ENCODE measurements around the gene RPTOR. TPM values are rescaled to one million over a fixed set of nuclear protein-coding genes. Genes with fewer than 3 reads are reported as not detected.
A peak's percentile ranks its signal among the peaks of the same experiment; 100 is the strongest.
"Not testable (repeated sequence)": the region's sequence is repeated elsewhere in the genome, so short reads cannot be mapped to it uniquely, and the experiment has no call there.

RPTOR gene
- total RNA-seq, 1 experiment from 2014 or later, result 19.8 TPM

DNA sequence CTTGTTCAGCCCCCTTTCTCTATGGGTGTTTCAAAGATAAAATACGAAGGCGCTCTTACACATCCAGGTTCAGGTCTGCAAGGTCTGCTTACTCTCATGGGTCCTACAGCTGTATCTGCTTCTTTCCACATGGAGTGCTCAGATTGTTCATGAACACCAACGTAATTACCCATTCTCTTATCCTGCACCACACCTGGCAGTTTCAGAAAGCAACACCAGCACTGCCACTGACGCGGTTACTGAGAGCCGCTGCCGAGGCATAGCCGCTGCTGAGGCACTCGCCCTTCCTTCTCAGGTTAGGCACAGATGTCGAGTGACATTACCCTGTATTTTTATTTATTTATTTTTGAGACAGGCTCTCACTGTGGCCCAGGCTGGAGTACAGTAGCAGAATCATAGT lies 147.1 kb downstream of the RPTOR start:
- in situ Hi-C loops (cut with HindIII; ENCODE audit: low pct_unique_long_range_greater_than_20kb, low sequenced_read_pairs), result no loop called here
- no peak for DNase-seq (ENCODE audit: low read depth)

DNA sequence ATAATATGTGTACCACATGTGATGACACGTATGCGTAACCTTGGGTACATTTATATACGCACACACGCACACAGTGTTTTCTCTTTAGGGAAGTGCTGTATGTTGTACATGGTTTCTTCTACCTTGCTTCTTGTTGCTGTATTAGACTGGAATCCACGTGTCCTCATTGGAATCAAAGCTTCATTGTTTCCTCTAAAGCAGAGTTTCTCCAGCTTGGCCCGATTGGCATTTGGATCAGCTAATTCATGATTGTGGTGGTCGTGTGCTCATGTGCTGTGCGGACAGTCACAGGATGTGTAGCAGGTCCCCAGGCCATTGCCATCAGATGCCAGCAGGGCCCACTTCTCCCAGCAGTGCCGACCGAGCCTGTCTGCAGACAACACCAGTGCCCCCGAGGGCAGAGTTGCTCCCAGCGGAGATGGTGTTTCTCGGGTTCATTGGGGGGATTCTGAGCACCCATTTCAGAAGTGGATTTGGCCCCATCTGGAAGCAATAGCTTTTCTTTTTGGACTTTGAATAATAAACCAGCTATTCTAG lies 148.4 kb downstream of the RPTOR start:
- in situ Hi-C loops (cut with HindIII; ENCODE audit: low pct_unique_long_range_greater_than_20kb, low sequenced_read_pairs), result no loop called here
- no peak for DNase-seq (ENCODE audit: low read depth)

DNA sequence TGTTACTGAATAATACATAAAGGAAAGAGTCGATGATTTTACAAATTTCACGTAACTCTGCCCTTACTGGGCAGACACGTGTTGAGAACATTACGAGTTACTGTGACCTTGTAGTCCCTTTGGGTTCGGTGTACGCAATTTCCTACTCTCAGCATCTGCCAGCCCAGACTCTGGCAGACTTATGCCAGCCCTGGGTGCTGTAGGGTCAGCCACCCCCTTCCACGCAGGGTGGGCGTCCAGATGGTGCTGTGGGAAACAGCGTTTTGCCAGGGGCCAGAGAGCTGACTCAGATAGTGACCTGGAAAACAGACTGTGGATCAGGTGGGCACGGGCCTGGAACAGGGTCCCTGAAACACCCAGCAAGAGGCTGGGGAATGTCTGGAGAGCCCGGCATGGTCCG lies 148.9 kb downstream of the RPTOR start:
- no peak for DNase-seq (ENCODE audit: low read depth)
- in situ Hi-C loops (cut with HindIII; ENCODE audit: low pct_unique_long_range_greater_than_20kb, low sequenced_read_pairs), result no loop called here

DNA sequence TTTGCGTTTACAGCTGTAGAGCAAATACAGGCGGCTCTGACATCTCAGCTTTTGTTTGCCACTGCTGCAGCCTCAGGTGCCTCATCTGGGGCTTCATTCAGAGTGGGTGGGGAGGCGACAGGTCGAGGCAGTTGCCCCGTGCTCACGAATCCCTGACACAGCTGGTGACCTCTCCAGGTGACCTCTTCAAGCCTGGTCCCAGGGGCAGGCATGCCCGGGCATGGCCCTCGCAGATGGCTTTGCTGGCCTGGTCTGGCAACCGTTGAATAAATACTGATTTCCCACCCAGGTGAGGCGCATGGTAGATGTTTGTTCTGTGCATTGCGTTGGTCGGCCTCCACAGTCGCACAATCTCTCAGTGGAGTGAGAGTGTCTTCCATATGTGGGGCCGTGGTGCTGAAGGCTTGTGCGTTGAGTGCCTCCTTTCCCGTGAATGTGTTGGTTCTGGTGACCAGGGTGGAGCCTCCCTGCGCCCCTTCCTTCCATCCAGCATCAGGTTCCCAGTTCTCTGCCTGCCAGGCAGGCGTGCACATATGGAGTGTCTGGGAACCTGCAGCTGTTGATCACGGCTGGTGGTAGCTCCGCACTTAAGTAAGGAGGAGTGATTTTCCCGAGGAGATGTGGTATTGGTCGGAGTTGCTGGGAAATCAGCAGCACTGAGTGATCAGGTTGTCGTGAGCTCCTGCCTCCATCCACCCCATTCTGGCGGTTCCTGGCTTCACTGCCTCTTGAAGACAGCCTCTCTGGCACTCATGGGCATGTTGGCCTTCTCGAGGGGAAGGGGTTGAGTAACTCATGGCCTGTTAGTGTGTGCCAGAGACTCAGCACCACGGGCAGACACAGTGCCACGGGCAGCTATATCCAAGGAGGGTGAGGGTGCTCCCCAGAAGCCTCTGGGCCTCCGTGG lies 149.7 kb downstream of the RPTOR start:
- DNase-seq (ENCODE audit: low read depth), result no peak
- in situ Hi-C loops (cut with HindIII; ENCODE audit: low pct_unique_long_range_greater_than_20kb, low sequenced_read_pairs), result no loop called here

DNA sequence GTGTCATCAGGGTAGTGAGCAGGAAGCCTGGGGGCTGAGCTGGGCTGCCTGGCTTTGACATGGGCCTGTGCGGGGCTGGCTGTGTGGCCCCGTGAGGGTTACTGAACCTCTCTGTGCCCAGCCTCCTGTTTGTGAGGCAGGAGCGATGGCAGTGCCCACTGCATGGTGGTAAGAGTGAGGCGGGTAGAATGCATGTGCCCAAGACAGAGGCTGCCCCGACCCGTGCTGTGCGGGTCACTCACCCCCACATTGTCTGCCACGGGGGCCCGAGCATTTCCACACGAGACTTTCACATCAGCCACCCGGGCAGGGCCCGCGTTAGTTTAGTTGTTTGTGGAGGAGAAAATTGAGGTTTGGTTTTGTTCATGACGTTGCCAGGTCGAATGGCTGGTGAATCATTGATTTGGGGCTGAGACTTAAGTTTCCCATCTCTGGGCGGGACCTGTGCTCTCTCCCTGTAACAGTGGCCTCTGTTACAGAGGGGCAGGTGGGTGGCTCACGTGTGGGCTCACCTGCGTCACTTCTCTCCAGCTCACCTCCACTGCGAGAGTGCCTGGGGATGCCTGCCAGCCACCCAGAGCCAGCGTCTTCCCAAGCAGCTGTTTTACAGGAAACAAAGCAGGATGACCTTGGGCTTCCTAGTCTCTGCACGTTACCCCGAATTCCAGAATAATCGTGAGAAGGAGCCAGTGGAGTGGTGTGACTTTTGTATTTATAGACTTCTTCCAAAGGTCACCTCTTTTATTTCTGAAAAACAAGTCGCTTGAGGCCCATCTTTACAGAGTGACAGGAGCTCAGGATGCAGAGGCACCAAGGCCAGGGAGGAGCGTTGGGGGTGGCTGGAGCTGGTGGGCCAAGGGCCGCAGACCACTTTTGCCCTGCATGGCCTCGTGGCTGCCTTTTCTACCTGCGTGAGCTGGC lies 150.6 kb downstream of the RPTOR start:
- in situ Hi-C loops (cut with HindIII; ENCODE audit: low pct_unique_long_range_greater_than_20kb, low sequenced_read_pairs), result no loop called here
- peak; percentile 14 for DNase-seq (ENCODE audit: low read depth)

DNA sequence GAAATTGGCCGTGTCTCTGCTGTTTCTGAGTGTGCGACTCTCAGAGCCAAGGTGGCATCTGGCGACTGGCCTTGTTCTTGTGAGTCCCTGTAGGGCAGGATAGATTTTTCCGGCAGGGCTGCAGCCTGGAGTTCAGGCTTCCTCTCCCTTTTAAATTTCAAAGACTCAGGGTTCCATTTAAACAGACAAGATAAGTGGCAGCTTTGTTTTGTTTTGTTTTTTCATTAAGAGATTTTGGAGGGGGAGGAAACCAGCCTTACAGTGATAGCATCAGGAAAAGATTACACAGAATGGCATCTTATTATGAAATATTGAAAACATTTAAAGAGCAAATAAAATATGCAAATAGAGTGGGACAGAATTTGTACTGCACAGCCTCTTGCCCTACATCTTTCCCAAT lies 151.3 kb downstream of the RPTOR start:
- in situ Hi-C loops (cut with HindIII; ENCODE audit: low pct_unique_long_range_greater_than_20kb, low sequenced_read_pairs), result no loop called here
- no peak for DNase-seq (ENCODE audit: low read depth)

DNA sequence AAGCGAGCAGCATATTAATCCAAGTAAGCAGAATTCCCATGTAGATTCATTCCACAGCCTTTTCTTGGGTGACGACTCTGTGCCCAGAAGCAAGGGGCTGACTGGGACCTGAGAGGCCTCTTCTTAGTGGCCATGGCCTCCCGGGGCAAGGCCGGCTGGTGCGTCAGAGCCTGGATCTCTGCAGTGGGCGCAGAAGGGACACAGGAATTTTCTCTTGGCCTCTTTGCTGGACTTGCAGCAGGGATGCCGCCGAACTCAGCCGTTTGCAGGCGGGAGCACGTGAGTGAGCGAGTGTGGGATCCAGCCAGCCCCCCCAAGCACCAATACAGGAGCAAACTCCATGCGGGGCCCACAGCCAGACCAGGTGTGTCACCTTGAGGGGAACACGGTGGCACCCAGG lies 151.8 kb downstream of the RPTOR start:
- in situ Hi-C loops (cut with HindIII; ENCODE audit: low pct_unique_long_range_greater_than_20kb, low sequenced_read_pairs), result no loop called here
- no peak for DNase-seq (ENCODE audit: low read depth)

DNA sequence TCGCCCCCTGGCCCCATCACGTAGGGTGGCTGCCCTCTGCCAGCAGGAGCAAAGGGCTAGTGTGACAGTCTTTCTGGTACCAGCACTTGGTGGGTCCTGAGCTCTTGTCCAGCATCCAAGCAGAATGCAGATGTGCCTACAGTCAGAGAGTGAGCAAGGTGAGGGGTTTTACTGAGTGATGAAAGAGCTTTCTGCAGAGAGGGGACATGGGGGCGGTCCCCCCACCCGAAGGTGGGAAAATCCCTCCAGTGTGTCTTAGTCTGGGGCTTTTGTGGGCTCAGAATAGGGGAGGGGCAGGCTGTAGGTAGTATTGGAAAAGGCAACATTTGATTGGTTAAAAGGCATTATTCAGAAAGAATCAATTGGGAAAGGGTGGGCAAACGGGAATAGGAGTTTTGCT lies 152.3 kb downstream of the RPTOR start:
- no peak for DNase-seq (ENCODE audit: low read depth)
- in situ Hi-C loops (cut with HindIII; ENCODE audit: low pct_unique_long_range_greater_than_20kb, low sequenced_read_pairs), result no loop called here

DNA sequence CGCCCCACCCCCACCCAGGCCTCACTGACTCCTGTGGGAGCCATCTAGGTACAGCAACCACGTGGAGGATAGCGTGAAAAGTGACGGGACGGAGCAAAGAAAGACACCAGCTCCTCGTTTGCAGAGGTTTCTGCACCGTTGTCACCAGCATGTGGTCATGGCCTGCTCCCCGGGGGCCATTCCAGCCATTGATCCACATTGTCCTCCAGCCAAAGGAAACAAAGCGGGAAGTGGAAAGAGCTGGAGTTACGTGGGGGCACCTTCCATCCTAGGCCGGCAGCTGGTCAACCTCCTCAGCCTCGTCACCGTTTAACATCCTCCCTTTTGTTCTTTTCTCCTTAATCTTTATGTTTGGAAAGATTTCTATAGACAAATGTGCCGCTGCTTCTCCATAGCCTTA lies 153.7 kb downstream of the RPTOR start:
- in situ Hi-C loops (cut with HindIII; ENCODE audit: low pct_unique_long_range_greater_than_20kb, low sequenced_read_pairs), result no loop called here
- no peak for DNase-seq (ENCODE audit: low read depth)

DNA sequence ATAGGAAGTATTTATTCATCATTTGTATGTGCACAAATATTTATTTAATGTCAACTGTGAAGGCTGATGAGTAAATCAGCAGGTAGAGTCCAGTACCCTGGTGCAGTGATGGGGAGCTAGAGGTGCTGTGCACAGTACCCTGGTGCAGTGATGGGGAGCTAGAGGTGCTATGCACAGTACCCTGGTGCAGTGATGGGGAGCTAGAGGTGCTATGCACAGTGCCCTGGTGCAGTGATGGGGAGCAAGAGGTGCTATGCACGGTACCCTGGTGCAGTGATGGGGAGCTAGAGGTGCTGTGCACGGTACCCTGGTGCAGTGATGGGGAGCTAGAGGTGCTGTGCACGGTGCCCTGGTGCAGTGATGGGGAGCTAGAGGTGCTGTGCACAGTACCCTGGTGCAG lies 154.6 kb downstream of the RPTOR start:
- DNase-seq (ENCODE audit: low read depth); in situ Hi-C loops (cut with HindIII; ENCODE audit: low pct_unique_long_range_greater_than_20kb, low sequenced_read_pairs): not testable (repeated sequence)

DNA sequence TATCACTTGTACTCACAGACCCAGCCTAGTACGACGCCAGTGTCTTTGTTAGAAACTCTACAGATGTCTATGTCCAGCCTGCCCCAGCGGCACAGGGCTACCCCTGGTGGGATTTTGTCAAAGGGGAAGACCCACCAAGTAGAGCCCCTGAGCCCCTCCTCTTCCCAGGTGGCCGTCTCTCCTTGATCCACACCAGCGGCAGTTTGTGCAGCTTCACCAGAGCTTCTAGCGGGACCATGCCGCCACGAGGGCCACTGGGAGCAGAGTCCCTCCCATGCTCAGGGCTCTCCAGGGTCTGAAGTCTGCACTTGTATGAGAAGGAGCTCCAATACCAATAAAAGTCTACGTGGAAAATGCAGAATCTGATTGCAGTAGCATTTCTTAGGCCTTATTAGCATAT lies 157.1 kb downstream of the RPTOR start:
- in situ Hi-C loops (cut with HindIII; ENCODE audit: low pct_unique_long_range_greater_than_20kb, low sequenced_read_pairs), result no loop called here
- no peak for DNase-seq (ENCODE audit: low read depth)

DNA sequence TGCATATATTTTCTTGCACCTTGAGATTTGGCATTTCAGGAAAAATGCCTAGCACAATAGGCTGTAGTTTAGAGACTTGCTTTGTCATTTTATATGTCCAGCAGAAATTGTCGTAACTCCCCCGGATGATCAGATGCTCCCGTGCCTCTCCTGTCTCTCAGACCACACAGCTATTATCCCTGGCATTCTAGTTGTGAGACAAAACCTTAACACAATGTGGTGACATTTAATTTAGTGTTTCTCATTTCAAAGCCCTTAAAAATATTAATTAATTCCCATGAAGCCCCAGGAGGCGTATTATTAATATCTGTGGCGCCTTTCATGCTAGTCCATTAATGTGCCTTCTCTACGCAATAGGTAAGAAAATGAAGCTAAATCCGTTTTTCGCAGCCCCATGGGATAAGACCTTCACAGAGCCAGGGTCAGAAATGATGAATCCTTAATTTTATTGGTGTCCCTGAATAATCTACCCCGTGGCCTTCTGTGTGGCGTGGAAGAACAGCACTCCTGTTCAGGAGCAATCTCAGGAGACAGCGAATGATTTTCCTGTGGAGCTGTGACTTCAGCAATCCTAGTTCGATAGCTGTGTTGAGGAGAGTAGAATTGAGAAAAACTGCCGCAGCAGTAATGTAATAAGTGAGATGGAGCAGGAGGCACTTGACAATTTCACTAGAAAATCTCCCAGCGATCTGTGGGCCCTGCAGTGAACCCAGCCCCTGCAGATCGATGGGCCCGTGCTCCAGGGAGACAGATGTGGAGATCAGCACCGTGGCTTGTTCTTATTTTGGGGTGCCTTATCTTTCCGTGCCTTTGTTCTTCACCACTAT lies 157.9 kb downstream of the RPTOR start:
- in situ Hi-C loops (cut with HindIII; ENCODE audit: low pct_unique_long_range_greater_than_20kb, low sequenced_read_pairs), result no loop called here
- no peak for DNase-seq (ENCODE audit: low read depth)

DNA sequence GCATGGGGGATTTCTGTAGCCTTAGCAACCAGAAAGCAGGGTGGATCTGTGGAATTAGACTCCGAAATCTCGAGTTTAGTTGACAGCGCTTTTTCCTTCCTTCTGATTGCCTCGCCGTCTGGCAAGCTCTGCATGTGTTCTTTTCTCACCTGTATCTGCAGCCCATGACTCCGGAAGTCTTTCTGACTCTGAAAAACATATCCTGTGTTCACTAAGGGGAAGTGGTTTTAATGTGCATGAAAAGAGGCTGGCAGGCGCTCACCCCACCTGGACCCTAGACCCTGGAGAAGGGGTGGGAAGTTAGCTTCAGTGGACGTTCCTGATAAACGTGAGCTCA lies 158.5 kb downstream of the RPTOR start:
- in situ Hi-C loops (cut with HindIII; ENCODE audit: low pct_unique_long_range_greater_than_20kb, low sequenced_read_pairs), result no loop called here
- DNase-seq (ENCODE audit: low read depth), result no peak

DNA sequence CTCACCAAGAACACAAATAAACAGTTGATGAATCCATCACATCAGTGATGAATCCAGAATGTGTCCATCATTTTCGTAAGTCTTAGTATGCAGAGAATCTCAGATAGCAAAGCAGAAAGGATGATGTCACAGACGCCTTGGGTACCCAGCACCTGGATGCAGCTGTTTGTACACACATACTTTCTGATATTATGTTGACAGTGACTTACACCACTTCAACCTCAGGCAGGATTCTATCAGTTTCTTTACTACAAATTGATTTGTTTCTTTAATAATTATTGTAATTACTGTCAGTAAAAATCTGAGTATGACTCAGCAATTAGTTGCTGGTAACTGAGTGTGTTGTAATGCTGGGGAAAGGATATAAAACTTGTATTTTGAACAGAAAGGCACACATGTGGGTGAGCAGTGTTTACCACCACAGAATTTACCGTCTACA lies 159.8 kb downstream of the RPTOR start:
- in situ Hi-C loops (cut with HindIII; ENCODE audit: low pct_unique_long_range_greater_than_20kb, low sequenced_read_pairs), result no loop called here
- no peak for DNase-seq (ENCODE audit: low read depth)

DNA sequence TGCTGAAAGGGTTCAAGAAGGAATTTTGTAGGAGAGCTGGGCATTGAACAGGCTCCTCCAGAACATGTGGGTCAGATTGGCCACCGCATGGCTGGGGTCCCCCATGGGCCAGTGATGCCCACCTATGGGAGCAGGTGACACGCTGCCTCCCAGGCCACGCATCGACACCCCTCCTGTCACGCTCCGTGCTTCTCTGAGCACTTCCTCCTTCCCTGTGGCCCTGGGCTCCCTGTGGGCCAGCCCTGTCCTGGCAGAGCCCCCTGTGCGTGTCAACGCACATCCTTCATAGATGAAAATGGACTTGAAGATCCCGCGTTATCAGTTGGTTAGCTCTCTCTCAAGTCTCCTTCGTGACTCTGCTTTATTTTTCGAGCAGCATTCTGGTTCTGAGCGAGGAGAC lies 160.3 kb downstream of the RPTOR start:
- DNase-seq (ENCODE audit: low read depth), result no peak
- in situ Hi-C loops (cut with HindIII; ENCODE audit: low pct_unique_long_range_greater_than_20kb, low sequenced_read_pairs), result no loop called here

DNA sequence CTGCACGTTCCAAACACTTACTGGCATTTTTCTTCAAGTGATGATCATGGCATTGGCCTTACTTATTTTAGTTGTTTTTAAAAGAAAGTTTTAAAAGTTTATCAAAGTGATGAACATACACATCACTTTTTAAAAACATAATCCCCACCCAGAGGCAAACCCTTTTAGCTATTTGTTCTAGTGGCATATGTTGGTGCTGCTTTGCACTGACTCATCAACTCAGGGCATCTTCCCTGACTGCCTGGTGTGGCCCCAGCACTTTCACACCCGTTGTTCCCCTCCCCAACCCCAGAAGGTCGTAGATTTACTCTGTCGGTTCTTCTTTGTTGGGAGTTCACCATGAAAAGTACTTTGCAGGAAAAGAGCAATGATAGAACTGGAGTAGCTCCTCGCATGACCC lies 161.3 kb downstream of the RPTOR start:
- DNase-seq (ENCODE audit: low read depth), result no peak
- in situ Hi-C loops (cut with HindIII; ENCODE audit: low pct_unique_long_range_greater_than_20kb, low sequenced_read_pairs), result no loop called here

DNA sequence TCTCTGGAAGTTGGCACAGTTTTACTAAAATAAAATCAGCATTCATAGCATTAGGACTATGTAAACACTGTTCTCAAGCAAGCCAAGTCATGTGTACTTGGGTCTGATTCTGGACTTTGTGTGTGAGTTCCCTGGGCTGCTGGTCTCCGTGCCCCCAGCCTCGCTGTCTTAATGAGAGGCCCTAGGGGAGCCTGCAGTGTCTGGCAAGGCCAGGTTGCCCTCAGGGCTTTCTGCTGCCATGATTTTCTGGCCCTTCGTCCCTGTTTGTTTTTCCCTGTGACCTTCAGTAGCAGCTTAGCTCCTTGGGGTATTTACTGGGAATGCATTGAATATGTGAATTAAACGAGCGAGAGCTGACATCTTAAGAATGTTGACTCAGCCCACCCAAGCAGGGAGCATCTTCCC lies 161.8 kb downstream of the RPTOR start:
- in situ Hi-C loops (cut with HindIII; ENCODE audit: low pct_unique_long_range_greater_than_20kb, low sequenced_read_pairs), result no loop called here
- no peak for DNase-seq (ENCODE audit: low read depth)

DNA sequence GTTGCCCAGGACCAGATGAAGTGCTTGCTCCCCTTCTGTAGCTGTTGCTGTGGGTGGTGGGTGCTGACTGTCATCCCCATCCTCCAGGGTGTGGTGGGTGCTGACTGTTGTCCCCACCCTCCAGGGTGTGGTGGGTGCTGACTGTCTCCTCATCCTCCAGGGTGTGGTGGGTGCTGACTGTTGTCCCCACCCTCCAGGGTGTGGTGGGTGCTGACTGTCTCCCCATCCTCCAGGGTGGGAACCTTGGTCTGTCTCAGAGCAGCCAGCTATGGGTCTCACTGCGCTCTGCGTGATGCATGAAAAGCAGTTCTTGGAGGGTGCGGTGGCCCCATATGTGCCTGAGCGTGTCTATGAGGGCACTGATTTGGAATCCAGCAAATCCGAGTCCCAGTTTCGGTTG lies 163.8 kb downstream of the RPTOR start:
- in situ Hi-C loops (cut with HindIII; ENCODE audit: low pct_unique_long_range_greater_than_20kb, low sequenced_read_pairs), result no loop called here
- no peak for DNase-seq (ENCODE audit: low read depth)
